Ammon's horn (tissue), 1 donor: ENCODE measurements around the gene RPTOR.

Source experiments
- DNase-seq: peaks from one replicate; pipeline ENCODE4 v3.0.0-alpha.2; 2016; ENCODE audit warnings: low spot score

Gene RPTOR

DNA sequence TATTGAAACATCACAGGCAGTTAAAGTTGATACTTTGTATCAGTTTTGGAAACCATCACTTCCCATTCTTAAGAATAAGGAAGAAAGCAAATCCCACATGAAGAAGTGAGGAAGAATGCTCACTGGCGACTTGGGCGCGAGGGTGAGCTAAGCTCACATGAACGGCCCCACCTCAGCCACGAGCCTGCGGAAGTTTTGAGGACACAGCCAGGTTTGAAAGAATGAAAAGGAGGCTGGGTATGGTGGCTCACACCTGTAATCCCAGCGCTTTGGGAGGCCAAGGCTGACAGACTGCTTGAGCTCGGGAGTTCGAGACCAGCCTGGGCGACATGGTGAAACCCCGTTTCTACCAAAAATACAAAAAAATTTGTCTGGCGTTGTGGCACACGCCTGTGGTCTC lies 336.7 kb downstream of the RPTOR start:
- DNase-seq = no peak

GRCh38 chr17:80882323-80882722 lies 337.7 kb downstream of the RPTOR start:
- no peak for DNase-seq

GRCh38 chr17:80882926-80883685 lies 338.5 kb downstream of the RPTOR start:
- no peak for DNase-seq

DNA sequence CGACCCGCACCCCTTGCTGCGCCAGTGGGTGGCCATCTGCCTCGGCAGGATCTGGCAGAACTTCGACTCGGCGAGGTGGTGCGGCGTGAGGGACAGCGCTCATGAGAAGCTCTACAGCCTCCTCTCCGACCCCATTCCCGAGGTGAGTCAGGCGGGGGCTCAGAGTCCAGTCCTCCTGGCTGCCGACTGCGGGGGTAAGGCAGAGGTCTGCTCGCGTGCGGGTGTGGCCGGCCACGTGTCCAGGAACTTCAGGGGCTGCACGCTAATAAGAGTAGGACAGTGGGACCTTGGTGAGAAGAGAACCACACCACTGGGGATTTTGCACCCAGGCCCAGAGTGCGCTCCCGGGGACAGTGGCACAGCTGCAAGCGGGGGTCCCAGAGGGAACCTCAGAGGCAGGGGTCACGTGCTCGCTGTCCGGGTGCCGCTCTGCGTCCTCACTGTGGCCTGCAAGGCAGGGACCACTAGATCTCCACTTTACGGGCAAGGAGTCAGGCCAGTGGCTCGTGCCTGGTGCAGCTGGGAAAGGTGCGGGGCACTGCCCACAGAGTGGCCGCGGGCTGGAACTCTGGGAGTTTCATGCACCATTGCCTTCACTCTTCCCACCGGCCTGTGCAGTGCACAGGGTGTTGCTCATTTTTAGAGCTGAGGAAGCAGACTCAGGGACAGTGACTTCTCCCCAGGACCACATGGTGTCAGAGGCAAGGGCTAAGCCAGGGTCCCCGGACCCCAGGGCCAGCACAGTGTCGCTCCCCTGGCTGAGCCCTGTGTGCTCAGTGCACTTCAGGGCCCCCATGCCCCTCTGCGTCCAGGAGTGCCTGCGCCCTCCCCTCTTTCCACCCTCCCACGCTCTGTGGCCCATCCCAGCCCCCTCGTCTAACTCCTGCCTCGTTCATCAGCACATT lies 339.4 kb downstream of the RPTOR start:
- no peak for DNase-seq

DNA sequence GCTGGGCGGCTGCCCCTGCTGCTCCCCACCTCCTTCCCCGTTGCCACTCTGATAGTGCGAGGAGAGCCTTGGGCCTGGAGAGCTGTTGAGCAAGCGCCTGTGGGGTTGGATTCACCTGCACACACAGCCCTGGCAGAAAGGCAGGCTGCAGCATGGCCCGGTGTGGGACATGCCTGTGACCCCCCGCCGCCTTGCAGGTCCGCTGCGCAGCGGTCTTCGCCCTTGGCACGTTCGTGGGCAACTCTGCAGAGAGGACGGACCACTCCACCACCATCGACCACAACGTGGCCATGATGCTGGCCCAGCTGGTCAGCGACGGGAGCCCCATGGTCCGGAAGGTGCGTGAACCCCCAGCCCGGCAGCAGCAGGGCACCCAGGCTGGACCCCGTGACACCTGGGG lies 340.2 kb downstream of the RPTOR start:
- DNase-seq = no peak

DNA sequence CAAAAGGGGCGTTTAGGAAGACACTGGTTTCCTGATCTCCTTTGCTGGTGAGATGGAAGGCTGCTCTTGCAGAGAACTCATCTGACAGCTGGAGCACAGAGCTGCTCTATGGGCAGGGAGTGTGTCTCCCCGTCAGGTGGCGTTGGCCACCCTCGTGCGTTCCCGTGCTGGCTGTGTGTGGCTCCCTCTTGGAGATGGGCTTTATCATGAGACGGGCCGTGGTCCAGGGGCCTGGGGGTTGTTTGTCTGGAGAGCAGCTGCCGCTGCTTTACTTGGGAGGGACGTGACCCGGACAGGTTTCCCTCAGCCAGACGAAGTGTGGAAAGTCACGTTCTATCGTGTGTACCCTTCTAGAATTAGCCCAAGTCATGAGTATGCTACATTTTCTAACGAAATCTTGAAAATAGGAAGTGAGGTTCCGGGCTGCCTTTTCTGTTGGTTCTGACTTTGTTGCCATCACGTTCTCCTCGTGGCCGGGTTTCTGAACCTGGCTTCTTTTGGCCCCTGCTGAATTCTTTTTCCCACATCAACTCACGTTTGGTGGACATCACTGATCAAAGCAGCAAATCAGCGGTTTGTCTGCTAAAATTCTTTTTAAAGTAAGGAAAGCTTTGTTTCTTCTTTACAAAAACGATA lies 341.4 kb downstream of the RPTOR start:
- DNase-seq = no peak

- DNase-seq = no peak
Observed at GRCh38 chr17:80886641-80887573, 342.3 kb downstream of the RPTOR start.

DNA sequence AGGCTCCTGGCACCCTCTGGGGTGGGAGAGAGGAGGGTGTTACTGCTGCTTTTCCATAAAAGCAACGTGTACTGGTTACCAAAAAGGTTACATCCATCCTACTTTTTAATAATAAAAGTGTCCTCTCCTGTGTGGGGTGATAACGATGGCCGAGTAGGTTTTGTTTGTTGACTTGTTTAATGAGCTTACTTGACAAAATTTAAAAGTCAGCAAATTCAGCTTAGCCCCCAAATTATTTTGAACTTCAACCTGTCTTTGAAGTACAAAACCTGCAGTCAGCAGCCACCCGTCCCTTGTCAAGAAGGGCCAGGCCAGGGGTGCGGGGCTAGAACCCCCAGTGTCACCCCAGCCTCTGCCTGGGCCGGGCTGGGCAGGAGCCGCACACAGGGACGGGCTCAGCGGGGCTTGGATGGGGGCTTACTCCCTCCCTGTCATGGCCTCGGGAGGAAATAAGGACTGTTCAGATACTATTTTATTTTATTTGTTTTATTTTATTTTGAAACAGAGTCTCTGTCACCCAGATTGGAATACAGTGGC lies 343.1 kb downstream of the RPTOR start:
- DNase-seq = no peak

- no peak for DNase-seq
Observed at GRCh38 chr17:80888276-80889160, 343.9 kb downstream of the RPTOR start.

GRCh38 chr17:80889231-80890195 lies 344.9 kb downstream of the RPTOR start:
- DNase-seq = no peak

DNA sequence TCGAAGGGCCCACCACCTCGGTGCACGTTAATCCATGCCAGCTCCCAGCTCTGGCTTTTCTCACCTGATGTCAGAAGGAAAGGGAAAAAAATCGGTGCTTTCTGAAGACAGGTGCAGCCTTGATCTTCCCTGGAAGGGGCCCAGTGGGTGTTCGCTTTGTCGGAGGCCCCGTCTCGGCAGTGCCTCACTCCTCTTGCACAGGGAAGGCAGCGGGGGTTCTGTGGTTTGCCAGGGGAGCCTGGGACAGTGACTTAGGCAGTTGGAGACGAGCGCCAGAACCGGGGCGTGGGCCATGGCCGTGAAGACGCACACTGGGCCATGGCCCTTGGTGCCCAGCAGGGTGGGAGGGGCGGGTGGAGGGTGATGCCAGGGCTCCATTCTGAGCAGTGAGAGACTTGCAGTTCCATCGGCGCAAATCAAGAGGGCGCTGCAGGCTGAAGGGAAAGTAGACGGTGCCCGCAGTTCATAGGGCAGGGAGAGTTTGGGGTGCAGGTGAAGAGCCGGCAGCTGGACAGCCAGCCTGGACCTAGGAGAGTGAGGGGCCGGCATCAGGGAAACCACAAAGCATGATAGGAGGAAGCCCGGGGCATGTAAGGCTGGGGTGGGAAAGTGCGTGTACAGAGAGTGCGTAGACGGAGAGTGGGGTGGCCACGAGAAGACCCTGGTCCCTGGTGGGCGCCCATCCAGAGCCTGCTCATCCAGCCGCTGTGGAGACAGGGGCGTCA lies 345.7 kb downstream of the RPTOR start:
- DNase-seq = no peak

GRCh38 chr17:80890921-80891396 lies 346.3 kb downstream of the RPTOR start:
- no peak for DNase-seq

DNA sequence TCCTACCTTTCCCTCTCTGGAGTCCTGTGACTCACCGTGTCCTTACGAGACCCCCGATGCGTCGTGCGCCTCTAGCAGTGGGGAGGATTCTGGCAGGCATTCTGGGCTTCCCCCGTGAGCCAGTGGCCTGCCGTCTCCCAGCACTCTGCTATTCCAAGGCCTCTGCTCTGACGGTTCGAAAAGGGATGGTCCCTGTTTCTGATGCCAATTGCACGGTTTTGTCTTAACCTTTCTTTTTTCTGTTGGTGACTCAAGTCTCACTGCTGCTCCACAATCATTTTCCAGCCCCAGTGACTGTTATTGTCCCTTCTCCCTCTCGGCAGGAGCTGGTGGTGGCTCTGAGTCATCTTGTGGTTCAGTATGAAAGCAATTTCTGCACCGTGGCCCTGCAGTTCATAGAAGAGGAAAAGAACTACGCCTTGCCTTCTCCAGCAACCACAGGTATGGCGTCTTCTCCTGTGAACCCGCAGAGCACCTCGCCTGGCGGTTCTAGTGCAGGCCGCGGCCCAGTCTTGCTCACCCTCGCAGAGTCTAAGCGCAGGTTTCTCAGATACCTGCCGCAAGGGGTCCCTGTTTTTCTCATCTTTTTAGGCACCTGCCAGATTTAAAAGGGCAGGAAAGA lies 346.9 kb downstream of the RPTOR start:
- DNase-seq = peak; percentile 44

DNA sequence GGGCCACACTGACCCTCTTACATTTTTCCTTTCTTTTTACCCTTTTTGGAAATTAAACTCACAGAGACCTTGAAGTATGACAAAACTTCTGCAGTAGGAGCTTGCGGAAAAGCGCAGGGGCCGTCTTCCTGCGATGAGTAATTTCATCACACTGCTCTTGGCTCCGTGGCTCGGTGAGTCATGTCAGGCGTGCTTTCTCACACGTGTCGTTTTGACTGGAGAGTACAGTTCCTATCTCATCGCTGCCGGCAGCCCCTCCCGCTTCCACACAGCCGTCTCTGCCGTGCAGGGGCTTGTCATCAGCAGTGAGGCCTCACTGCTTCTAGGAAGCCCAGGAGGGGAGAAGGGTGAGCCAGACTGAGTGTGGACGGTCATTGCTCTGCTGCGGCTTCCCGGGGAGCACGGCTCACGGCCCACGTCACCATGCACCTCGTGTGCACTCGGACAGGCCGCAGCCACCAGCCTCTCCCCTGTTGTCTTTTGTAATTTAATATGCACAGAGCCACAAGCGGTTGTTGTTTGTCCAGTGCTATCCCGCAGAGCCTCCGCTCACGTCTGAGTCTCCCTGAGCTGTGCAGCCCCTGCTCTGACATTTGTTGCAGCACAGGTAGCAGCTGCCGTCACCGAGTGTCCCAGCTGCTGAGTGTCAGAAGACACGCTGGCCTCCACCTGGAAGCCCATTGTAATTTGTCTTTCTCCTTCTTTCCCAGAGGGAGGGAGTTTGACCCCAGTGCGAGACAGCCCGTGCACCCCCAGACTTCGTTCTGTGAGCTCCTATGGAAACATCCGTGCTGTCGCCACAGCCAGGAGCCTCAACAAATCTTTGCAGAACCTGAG lies 347.6 kb downstream of the RPTOR start:
- peak; percentile 83 for DNase-seq

DNA sequence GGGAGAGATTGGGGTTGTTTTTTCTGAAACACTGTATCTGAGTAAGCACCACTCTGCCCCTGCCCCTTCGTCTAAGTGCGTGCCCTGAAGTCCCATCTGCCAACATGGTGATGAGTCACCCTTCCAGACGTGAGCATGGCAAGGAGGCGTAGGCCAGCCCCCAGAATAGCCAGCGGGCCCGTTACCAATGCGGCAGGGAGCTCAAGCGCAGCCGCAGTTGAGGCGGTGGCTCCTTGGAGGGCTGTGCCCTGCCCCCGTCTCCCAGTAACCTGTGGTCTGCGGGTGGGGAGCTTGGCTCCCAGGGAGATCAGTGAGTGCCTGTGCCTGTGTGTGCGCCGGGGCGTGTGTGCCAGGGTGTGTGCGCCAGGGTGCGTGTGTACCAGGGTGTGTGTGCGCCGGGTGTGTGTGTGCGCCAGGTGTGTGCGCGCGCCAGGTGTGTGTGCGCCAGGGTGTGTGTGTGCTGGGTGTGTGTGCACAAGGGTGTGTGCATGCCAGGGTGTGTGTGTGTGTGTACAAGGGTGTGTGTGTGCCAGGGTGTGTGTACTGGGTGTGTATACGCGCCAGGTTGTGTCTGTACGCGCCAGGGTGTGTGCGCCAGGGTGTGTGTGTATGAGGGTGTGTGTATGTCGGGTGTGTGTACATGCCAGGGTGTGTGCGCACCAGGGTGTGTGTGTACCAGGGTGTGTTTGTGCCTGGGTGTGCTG lies 348.4 kb downstream of the RPTOR start:
- no peak for DNase-seq
